A549 (cell line): ENCODE data around the gene DUSP14. TPM values are rescaled to one million over a fixed set of nuclear protein-coding genes. Genes with fewer than 3 reads are reported as not detected.

Experiments used
- ATAC-seq, 2 experiments: fragments of 200-7000 bp in 1 of 2; fragments of >200 bp in 1 of 2; cut with Nextera tagmentation in 1 of 2; cut with Tn5 transposase in 1 of 2; 3 replicates each; pipeline versions ENCODE4 v1.8.0 to v1.9.1; 2018 to 2020; ENCODE audit warnings: mild to moderate bottlenecking in 1 of 2, moderate library complexity in 1 of 2
- CTCF ChIA-PET: fragments of 300-600 bp; sonication (Branson Sonifier 250); formaldehyde crosslinking; extraction: SDS; loops from one replicate; lab custom pipeline; 2021; ENCODE audit warnings: antibody characterized with exemption, inconsistent platforms; lab: Yijun Ruan, JAX
- POLR2A ChIA-PET: fragments of 350-600 bp; formaldehyde crosslinking; extraction: SDS; loops from one replicate; lab custom pipeline; 2021; ENCODE audit warnings: antibody characterized with exemption, inconsistent platforms; lab: Yijun Ruan, JAX
- DNase-seq, 2 experiments: peaks; one replicate each; pipeline versions ENCODE4 v3.0.0 to v3.0.0-alpha.2; 2011 to 2016; ENCODE audit warnings: low read depth in 1 of 2, low spot score in 1 of 2
- FAIRE-seq: peaks from 2 replicates; lab custom pipeline; 2011; peaks lifted over from hg19 to GRCh38; lab: Jason Lieb, UNC
- H3K27ac ChIP-seq, 2 experiments: fragments of >200 bp; sonication (Bioruptor Twin); formaldehyde crosslinking; 3 replicates each; pipeline ENCODE4 v1.5.1; 2016 to 2017
- H3K4me1 ChIP-seq: fragments of >200 bp; sonication (Bioruptor Twin); formaldehyde crosslinking; 3 replicates; pipeline ENCODE4 v1.6.1; 2016
- H3K4me2 ChIP-seq: fragments of >200 bp; sonication (Bioruptor Twin); formaldehyde crosslinking; 3 replicates; pipeline ENCODE4 v1.6.1; 2016
- H3K4me3 ChIP-seq: fragments of >200 bp; sonication (Bioruptor Twin); formaldehyde crosslinking; 3 replicates; pipeline ENCODE4 v1.5.1; 2016
- H3K9me3 ChIP-seq: fragments of >200 bp; sonication (Bioruptor Twin); formaldehyde crosslinking; 3 replicates; pipeline ENCODE4 v1.6.1; 2016
- BCL3 ChIP-seq: fragments of >200 bp; sonication (Bioruptor Twin); formaldehyde crosslinking; IDR thresholded peaks from 3 replicates; pipeline ENCODE4 v1.6.1; 2016
- CHD4 ChIP-seq: fragments of 200-600 bp; sonication (generic); IDR thresholded peaks from 2 replicates; pipeline ENCODE4 v1.6.1; 2016; ENCODE audit warnings: antibody characterized with exemption, mild to moderate bottlenecking, borderline replicate concordance
- CTCF ChIP-seq: fragments of >200 bp; sonication (Bioruptor Twin); formaldehyde crosslinking; IDR thresholded peaks from 3 replicates; pipeline ENCODE4 v1.5.1; 2016
- E2F6 ChIP-seq: IDR thresholded peaks from 2 replicates; pipeline ENCODE4 v1.6.1; 2012; ENCODE audit warnings: low read depth, borderline replicate concordance
- EHMT2 ChIP-seq: fragments of 200-600 bp; sonication (generic); IDR thresholded peaks from 2 replicates; pipeline ENCODE4 v1.6.1; 2016; ENCODE audit warnings: antibody characterized with exemption, low read depth, mild to moderate bottlenecking, moderate library complexity
- ELK1 ChIP-seq: fragments of 150-350 bp; IDR thresholded peaks from 2 replicates; pipeline ENCODE4 v1.6.1; 2014; ENCODE audit warnings: low read depth, mild to moderate bottlenecking, low read length
- FOSB ChIP-seq: fragments of 250-450 bp; sonication (Bioruptor Pico); IDR thresholded peaks from 2 replicates; pipeline ENCODE4 v1.5.0; 2020; ENCODE audit warnings: mild to moderate bottlenecking, moderate library complexity
- GATA3 ChIP-seq: IDR thresholded peaks from 2 replicates; pipeline ENCODE4 v1.6.1; 2012; ENCODE audit warnings: borderline replicate concordance
- HEYL ChIP-seq: fragments of 250-450 bp; sonication (Bioruptor Pico); IDR thresholded peaks from 2 replicates; pipeline ENCODE4 v1.8.0; 2021; ENCODE audit warnings: mild to moderate bottlenecking, moderate library complexity
- JUN ChIP-seq, 2 experiments: fragments of >200 bp; sonication (Bioruptor Twin); formaldehyde crosslinking; IDR thresholded peaks; 2 replicates in 1 of 2; 3 replicates in 1 of 2; pipeline ENCODE4 v1.6.1; 2016 to 2017
- JUNB ChIP-seq: fragments of >200 bp; sonication (Bioruptor Twin); formaldehyde crosslinking; IDR thresholded peaks from 2 replicates; pipeline ENCODE4 v1.6.1; 2016
- KDM1A ChIP-seq: fragments of 200-600 bp; sonication (generic); IDR thresholded peaks from 2 replicates; pipeline ENCODE4 v1.6.1; 2016; ENCODE audit warnings: low read depth, mild to moderate bottlenecking
- MAX ChIP-seq: IDR thresholded peaks from 2 replicates; pipeline ENCODE4 v1.6.1; 2012
- MYC ChIP-seq: IDR thresholded peaks from 2 replicates; pipeline ENCODE4 v1.6.1; 2012; ENCODE audit warnings: mild to moderate bottlenecking, inconsistent platforms, low read length, improper control_type of control experiment, borderline replicate concordance
- NR3C1 ChIP-seq: fragments of >200 bp; sonication (Bioruptor Twin); formaldehyde crosslinking; IDR thresholded peaks from 3 replicates; pipeline ENCODE4 v1.6.1; 2017
- PBX3 ChIP-seq: IDR thresholded peaks from 2 replicates; pipeline ENCODE4 v1.6.1; 2012
- PHF8 ChIP-seq: fragments of 200-600 bp; sonication (generic); IDR thresholded peaks from 2 replicates; pipeline ENCODE4 v1.6.1; 2016; ENCODE audit warnings: low read depth, mild to moderate bottlenecking, antibody characterized with exemption, moderate library complexity, borderline replicate concordance
- POLR2A ChIP-seq: IDR thresholded peaks from 2 replicates; pipeline ENCODE4 v1.6.1; 2012; ENCODE audit warnings: mild to moderate bottlenecking, low read length
- POLR2AphosphoS2 ChIP-seq: conservative IDR thresholded peaks from 2 replicates; pipeline ENCODE4 v1.6.1; 2012; ENCODE audit warnings: low read length, improper control_type of control experiment, inconsistent platforms
- RARB ChIP-seq: fragments of 250-450 bp; sonication (Bioruptor Pico); IDR thresholded peaks from 2 replicates; pipeline ENCODE4 v1.8.0; 2021; ENCODE audit warnings: mild to moderate bottlenecking, moderate library complexity
- REST ChIP-seq: fragments of 200-600 bp; sonication (generic); IDR thresholded peaks from 2 replicates; pipeline ENCODE4 v1.6.1; 2016; ENCODE audit warnings: antibody characterized with exemption, mild to moderate bottlenecking, moderate library complexity
- RFX5 ChIP-seq: fragments of 450-650 bp; IDR thresholded peaks from 2 replicates; pipeline ENCODE4 v1.7.1; 2014; ENCODE audit warnings: antibody characterized with exemption, mild to moderate bottlenecking, moderate library complexity
- RNF2 ChIP-seq: fragments of 200-600 bp; sonication (generic); IDR thresholded peaks from 2 replicates; pipeline ENCODE4 v1.6.1; 2016; ENCODE audit warnings: low read depth, mild to moderate bottlenecking, antibody characterized with exemption, moderate library complexity, borderline replicate concordance
- TFCP2L1 ChIP-seq: fragments of 250-450 bp; sonication (Bioruptor Pico); IDR thresholded peaks from 2 replicates; pipeline ENCODE4 v1.5.0; 2021; ENCODE audit warnings: mild to moderate bottlenecking
- TP53 ChIP-seq: fragments of 250-450 bp; sonication (Bioruptor Pico); IDR thresholded peaks from 2 replicates; pipeline ENCODE4 v1.5.0; 2021; ENCODE audit warnings: mild to moderate bottlenecking, moderate library complexity
- ZSCAN20 ChIP-seq: fragments of 250-450 bp; sonication (Bioruptor Pico); IDR thresholded peaks from 2 replicates; pipeline ENCODE4 v1.8.0; 2022; ENCODE audit warnings: mild to moderate bottlenecking, moderate library complexity
- WGBS: methylation state at CpG from one replicate; pipeline ENCODE4 v1.1.6; 2017; ENCODE audit errors: missing lambda C conversion rate; 5-methylcytosine and 5-hydroxymethylcytosine counted together
- polyA minus RNA-seq: library from RNA; depleted of rRNA, polyadenylated mRNA; stranded (reverse); fragments of >200 nt; gene quantifications from 2 replicates; pipeline ENCODE4 v1.2.3, GENCODE V29; 2011; rRNA and poly(A)+ RNA removed
- polyA plus RNA-seq, 4 experiments: library from polyadenylated mRNA; depleted of rRNA in 3 of 4; stranded (reverse); fragments of >200 nt; fragmentation: RNase III in 1 of 4; extraction: RNeasy Plus Mini Kit Qiagen cat#74134 plus additional on column Dnase treatment in 1 of 4; gene quantifications; 2 replicates in 3 of 4; 3 replicates in 1 of 4; pipeline ENCODE4 v1.2.3, GENCODE V29; 2011 to 2017

The DUSP14 gene
- polyA plus RNA-seq (2011; rRNA removed) (35.5 and 38.0 TPM in 2 replicates), polyA plus RNA-seq (2017; fragmentation: RNase III; extraction: RNeasy Plus Mini Kit Qiagen cat#74134 plus additional on column Dnase treatment) (32.7 to 36.1 TPM (median 34.1 TPM) in 3 replicates), polyA minus RNA-seq (34.0 and 37.4 TPM in 2 replicates)
- polyA plus RNA-seq (2012; cell fraction: cytosol; rRNA removed), result 58.2 and 76.0 TPM in 2 replicates
- polyA plus RNA-seq (2012; cell fraction: nucleus; rRNA removed), result 54.1 and 60.8 TPM in 2 replicates

GRCh38 chr17:37489197-37490001, at the start of gene DUSP14:
Gene DUSP14 (plus strand): TSS chr17:37489891. CDS start chr17:37512273, 22,382 bp downstream.
- POLR2A ChIA-PET, result interaction anchor here (0.6 to 1.0 kb wide), 4 partner anchors 42 to 82 kb away, joined by 3 to 4 read pairs (median 4); partner anchors contain the start of genes ACACA and TADA2A
- DNase-seq (peak; percentile 83 to 90), FAIRE-seq (no peak), ATAC-seq (peak; percentile 59 to 74)
- Histone ChIP-seq H3K4me2 (peak within 1 kb of the TSS; percentile 88), H3K4me3 (peak within 1 kb of the TSS; percentile 67), H3K9me3 (no peaks in the 10 kb centered on the region), H3K27ac (peak within 1 kb of the TSS; percentile 89 to 95), H3K4me1 (peaks cover 32% of the 10 kb centered on the region)
- CTCF ChIA-PET, result interaction anchor here (0.7 to 2.0 kb wide), 2 partner anchors 79 to 115 kb away, joined by 3 to 11 read pairs; no protein-coding TSS in a partner anchor
- WGBS, result under 1% methylated on average over 40 of the region's 100 CpGs
- TF ChIP-seq GATA3 (no peak; the same call in 1 of the 2 replicates), FOSB (CRISPR knock-in tag) (no peak), REST (0 out of 2 replicates have a peak, but pooled peaks have one; percentile 15), JUNB (no peak), TFCP2L1 (CRISPR knock-in tag) (peak; percentile 42; the same call in 1 of the 2 replicates), E2F6 (peak; percentile 59; the same call in 1 of the 2 replicates), EHMT2 (no peak), ELK1 (no peak), PBX3 (peak; percentile 16; the same call in 1 of the 2 replicates), POLR2AphosphoS2 (no peak), CTCF (no peak; the same call in 2 of the 3 replicates), TP53 (CRISPR knock-in tag) (peak; percentile 30; the same call in 1 of the 2 replicates), RARB (CRISPR knock-in tag) (0 out of 2 replicates have a peak, but pooled peaks have one; percentile 22), MYC (peak; percentile 70; the same call in 1 of the 2 replicates), RNF2 (peak; percentile 75; the same call in 1 of the 2 replicates), KDM1A (no peak), BCL3 (peak; percentile 74; the same call in 1 of the 3 replicates), NR3C1 (no peak), HEYL (CRISPR knock-in tag) (no peak), CHD4 (no peak), JUN (IDR thresholded peaks at IDR 0.05) (peak in 1 of 2 experiments; percentile 43; a peak in 1 of 5 replicates), POLR2A (peak; percentile 78), ZSCAN20 (no peak), MAX (peak; percentile 22; the same call in 1 of the 2 replicates), PHF8 (peak; percentile 77; the same call in 1 of the 2 replicates), RFX5 (no peak)
